Body of pancreas (tissue), 4 donors: ENCODE results near the gene ERC2.

Experiments
- CTCF ChIP-seq, 7 experiments: fragments of 450-650 bp in 4 of 7; fragments of 200-600 bp in 3 of 7; sonication (generic) in 3 of 7; IDR thresholded peaks; one replicate each; pipeline ENCODE4 v1.5.1; 2016 to 2019; ENCODE audit warnings: antibody characterized with exemption in 7 of 7
- POLR2A ChIP-seq, 3 donors: fragments of 450-650 bp; IDR thresholded peaks; one replicate each; pipeline ENCODE4 v1.6.1; 2016; ENCODE audit warnings: antibody characterized with exemption in 3 of 3, mild to moderate bottlenecking in 2 of 3

- TF ChIP-seq CTCF (IDR thresholded peaks at IDR 0.05) (no peak), POLR2A (IDR thresholded peaks at IDR 0.05) (no peak)
Observed at GRCh38 chr3:55576621-55577388, 891.5 kb downstream of the ERC2 start.
